ENCODE results near the gene DARS1.

Gene DARS1

DNA sequence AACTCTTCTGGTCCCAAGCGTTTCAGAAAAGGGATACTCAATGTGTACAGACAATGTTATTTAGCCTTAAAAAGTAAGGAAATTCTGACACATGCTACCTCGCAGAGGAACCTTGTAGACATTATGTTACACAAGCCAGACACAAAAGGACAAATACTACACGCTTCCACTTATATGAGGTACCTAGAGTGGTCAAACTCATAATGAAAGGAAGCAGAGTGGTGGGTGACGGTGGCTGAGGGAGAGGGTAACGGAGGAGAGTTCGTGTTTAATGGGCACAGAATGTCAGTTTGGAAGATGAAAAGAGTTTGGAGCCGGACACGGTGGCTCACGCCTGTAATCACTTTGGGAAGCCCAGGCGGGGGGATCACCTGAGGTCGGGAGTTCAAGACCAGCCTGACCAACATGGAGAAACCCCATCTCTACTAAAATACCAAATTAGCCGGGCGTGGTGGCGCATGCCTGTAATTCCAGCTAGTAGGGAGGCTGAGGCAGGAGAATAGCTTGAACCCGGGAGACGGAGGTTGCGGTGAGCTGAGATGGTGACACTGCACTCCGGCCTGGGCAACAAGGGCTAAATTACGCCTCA, 110.6 kb downstream of the DARS1 start:
- no peak for DNase-seq

DNA sequence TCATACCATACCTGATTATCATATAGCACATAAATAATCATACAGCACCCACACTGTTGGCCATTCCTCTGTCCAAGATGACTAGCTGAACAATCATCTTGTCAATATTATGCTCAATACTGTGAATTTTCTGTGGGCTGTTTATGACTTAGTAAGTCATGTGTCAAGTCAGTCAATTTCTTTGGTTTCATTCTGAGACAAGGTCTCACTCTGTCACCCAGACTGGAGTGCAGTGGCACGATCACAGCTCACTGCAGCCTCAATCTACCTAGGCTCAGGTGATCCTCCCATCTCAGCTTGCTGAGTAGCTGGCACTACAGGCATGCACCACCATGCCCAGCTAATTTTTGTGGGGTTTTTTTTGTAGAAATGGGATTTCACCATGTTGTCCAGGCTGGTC, 114.9 kb downstream of the DARS1 start:
- DNase-seq, result no peak

DNA sequence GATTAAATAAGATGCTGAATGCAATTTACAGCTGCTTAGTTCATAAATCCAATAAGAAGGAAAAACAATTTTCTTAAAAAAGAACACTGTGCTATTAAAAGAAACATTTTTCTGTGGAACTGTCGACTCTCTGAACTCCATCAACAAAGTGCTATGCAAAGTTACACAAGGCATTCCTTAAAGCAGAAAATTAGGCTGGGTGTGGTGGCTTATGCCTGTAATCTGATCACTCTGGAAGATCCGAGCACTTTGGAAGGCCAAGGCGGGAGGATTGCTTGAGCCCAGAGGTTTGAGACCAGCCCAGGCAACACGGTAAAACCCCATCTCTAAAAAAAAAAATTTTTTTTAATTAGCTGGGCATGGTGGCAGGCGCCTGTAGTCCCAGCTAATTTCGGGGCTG, 122.2 kb downstream of the DARS1 start:
- no peak for DNase-seq

DNA sequence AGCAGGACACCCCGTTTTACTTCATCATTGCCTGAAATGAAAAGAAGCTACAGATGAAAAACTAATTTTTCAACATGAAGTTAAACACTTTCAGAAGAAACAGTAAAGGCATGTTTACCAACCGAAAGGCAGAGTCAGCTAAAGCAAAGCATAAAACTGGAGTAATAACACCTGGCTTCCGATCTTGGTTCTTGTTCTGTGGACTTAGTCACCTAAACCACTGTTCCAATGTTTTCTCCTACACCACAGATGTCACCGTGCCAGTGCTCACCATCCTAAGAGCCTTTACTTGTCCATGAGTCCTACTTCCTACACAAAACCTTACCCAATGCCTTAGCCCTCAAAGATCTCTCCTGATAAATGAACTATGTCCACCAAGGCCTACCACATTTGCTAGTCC, 122.7 kb downstream of the DARS1 start:
- DNase-seq, result no peak

All from NCI-H2227 treated with DMSO at 0.1 percent for 48 hours (cell line).